ENCODE results near the gene RFX2. TPM values are rescaled to one million over a fixed set of nuclear protein-coding genes. Genes with fewer than 3 reads are reported as not detected.

Gene RFX2
- total and polyA plus RNA-seq, 2 donors from 2014 or later: 4.6 to 12.6 TPM

DNA sequence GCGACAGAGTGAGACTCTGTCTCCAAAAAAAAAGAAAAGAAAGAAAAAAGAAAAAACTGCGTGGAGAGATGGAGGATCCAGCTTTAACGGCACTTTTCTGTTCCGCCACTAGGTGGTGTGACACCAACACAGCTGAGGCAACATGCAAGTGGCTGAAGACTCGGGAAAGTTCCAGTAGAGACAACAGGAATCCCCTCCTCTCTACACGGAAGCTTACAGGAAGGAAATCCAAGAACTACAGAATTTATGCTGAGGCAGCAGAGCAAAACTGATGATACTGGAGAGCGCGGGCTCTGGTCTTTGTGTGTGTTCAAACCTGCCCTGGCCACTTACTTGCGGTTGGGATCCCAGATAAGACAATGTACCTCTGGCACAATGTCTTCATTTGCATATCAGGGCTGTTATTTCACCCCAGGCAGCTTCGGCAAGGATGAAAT, 142.3 kb downstream of the RFX2 start:
- TF ChIP-seq, protein P1, sequence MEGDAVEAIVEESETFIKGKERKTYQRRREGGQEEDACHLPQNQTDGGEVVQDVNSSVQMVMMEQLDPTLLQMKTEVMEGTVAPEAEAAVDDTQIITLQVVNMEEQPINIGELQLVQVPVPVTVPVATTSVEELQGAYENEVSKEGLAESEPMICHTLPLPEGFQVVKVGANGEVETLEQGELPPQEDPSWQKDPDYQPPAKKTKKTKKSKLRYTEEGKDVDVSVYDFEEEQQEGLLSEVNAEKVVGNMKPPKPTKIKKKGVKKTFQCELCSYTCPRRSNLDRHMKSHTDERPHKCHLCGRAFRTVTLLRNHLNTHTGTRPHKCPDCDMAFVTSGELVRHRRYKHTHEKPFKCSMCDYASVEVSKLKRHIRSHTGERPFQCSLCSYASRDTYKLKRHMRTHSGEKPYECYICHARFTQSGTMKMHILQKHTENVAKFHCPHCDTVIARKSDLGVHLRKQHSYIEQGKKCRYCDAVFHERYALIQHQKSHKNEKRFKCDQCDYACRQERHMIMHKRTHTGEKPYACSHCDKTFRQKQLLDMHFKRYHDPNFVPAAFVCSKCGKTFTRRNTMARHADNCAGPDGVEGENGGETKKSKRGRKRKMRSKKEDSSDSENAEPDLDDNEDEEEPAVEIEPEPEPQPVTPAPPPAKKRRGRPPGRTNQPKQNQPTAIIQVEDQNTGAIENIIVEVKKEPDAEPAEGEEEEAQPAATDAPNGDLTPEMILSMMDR (IDR thresholded peaks at IDR 0.05; ENCODE audit: borderline replicate concordance, extremely low read depth, insufficient read depth): peak; percentile 86
- Histone ChIP-seq H3K4me1 (ENCODE audit: control insufficient read depth in 2 of 3, insufficient read depth in 2 of 3, low read depth in 1 of 3, low read length in 3 of 3) (peaks cover 2 to 39% (median 30%) of the 10 kb centered on the region in 3 donors), H3K9ac (ENCODE audit: low read length in 3 of 3) (peak overlapping the region in 2 of 3 donors; percentile 14 to 72), H3K27me3 (ENCODE audit: control insufficient read depth, insufficient read depth, low read length) (no peaks in the 10 kb centered on the region), H3K9me3 (ENCODE audit: control insufficient read depth in 2 of 3, insufficient read depth in 1 of 3, low read length in 3 of 3) (no peaks in the 10 kb centered on the region), H3K27ac (ENCODE audit: low read depth in 2 of 2, low read length in 2 of 2) (peak overlapping the region; percentile 85 to 91), H3K4me3 (ENCODE audit: low read length in 3 of 3) (peak overlapping the region in 1 of 3 donors; percentile 27), H3K36me3 (ENCODE audit: control insufficient read depth in 2 of 3, insufficient read depth in 3 of 3, low read length in 3 of 3) (no peaks in the 10 kb centered on the region)
- intact Hi-C loops (cut with DNase I): no loop called here
- DNase-seq: peak; percentile 58 to 92 (median 79)
- FAIRE-seq: peak; percentile 51

DNA sequence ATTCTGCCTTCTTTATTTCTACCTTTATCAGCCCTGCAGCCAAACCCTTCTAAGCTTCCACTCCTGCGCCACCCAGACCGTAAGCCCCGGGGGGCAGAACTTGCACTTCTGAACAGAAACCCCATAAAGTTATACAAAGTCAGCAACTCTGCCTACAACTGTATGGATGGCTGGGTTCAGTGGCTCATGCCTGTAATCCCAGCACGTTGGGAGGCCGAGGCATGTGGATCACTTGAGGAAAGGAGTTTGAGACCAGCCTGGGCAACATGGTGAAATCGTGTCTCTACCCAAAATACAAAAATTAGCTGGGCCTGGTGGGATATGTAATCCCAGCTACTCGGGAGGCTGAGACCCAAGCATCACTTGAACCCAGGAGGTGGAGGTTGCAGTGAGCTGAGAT, 142.7 kb downstream of the RFX2 start:
- TF ChIP-seq, protein P1 (IDR thresholded peaks at IDR 0.05; ENCODE audit: borderline replicate concordance, extremely low read depth, insufficient read depth): no peak
- Histone ChIP-seq H3K4me3 (ENCODE audit: low read length in 3 of 3) (no peak overlapping the region), H3K27ac (ENCODE audit: low read depth in 2 of 2, low read length in 2 of 2) (peak overlapping the region in 1 of 2 donors; percentile 91), H3K9ac (ENCODE audit: low read length in 3 of 3) (peak overlapping the region in 1 of 3 donors; percentile 72), H3K9me3 (ENCODE audit: control insufficient read depth in 2 of 3, insufficient read depth in 1 of 3, low read length in 3 of 3) (no peaks in the 10 kb centered on the region), H3K36me3 (ENCODE audit: control insufficient read depth in 2 of 3, insufficient read depth in 3 of 3, low read length in 3 of 3) (no peaks in the 10 kb centered on the region), H3K4me1 (ENCODE audit: control insufficient read depth in 2 of 3, insufficient read depth in 2 of 3, low read depth in 1 of 3, low read length in 3 of 3) (peaks cover 2 to 41% (median 34%) of the 10 kb centered on the region in 3 donors), H3K27me3 (ENCODE audit: control insufficient read depth, insufficient read depth, low read length) (no peaks in the 10 kb centered on the region)
- intact Hi-C loops (cut with DNase I): no loop called here
- FAIRE-seq (no peak), DNase-seq (peak in 1 of 5 donors; percentile 43)

DNA sequence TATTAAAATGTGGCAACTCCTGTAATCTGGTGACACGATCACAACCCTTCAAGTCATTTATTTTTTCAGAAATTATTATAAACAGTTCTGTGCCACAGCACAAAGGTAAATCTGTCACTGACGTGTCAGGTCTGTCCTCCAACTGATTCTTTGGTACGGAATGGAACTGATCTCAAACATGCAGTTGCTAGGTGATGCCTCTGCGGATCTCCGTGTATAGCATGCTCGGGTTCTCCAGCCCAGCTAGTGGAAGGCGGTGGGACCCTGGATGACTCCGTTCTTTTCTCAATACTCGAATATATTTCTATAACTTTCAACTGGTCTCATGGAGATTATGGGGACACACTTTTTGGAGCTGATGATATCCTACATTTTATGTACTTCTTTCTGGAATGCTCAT, 143.4 kb downstream of the RFX2 start:
- no peaks in the 10 kb centered on the region for H3K27me3 ChIP-seq (ENCODE audit: control insufficient read depth, insufficient read depth, low read length)
- peaks cover 2 to 47% (median 38%) of the 10 kb centered on the region in 3 donors for H3K4me1 ChIP-seq (ENCODE audit: control insufficient read depth in 2 of 3, insufficient read depth in 2 of 3, low read depth in 1 of 3, low read length in 3 of 3)
- FAIRE-seq (no peak), DNase-seq (no peak)
- intact Hi-C loops (cut with DNase I): no loop called here
- TF ChIP-seq, protein P1 (IDR thresholded peaks at IDR 0.05; ENCODE audit: borderline replicate concordance, extremely low read depth, insufficient read depth): no peak
- peak overlapping the region in 1 of 3 donors; percentile 72 for H3K9ac ChIP-seq (ENCODE audit: low read length in 3 of 3)
- no peaks in the 10 kb centered on the region for H3K9me3 ChIP-seq (ENCODE audit: control insufficient read depth in 2 of 3, insufficient read depth in 1 of 3, low read length in 3 of 3)
- H3K36me3 ChIP-seq (ENCODE audit: control insufficient read depth in 2 of 3, insufficient read depth in 3 of 3, low read length in 3 of 3): no peaks in the 10 kb centered on the region
- no peak overlapping the region for H3K4me3 ChIP-seq (ENCODE audit: low read length in 3 of 3)
- H3K27ac ChIP-seq (ENCODE audit: low read depth in 2 of 2, low read length in 2 of 2): no peak overlapping the region

DNA sequence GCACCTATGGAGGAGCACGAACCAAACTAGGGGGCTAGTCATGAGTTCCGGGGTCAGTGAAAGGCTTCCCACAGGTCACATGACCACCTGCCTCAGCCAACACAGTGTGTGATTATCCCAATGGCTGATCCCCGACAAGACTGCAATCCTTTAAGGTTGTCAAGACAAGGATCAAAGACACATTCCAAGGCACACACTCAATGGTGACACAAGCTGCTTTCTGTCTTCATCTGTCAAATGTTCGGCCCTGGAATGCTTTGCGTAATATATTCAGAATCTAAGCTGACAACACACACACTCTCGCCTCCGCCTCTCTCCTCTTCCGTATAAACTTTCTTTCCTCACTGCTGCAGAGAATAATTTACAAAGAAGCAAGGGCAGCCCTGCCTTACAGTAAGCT, 144.1 kb downstream of the RFX2 start:
- Histone ChIP-seq H3K27me3 (ENCODE audit: control insufficient read depth, insufficient read depth, low read length) (no peaks in the 10 kb centered on the region), H3K9me3 (ENCODE audit: control insufficient read depth in 2 of 3, insufficient read depth in 1 of 3, low read length in 3 of 3) (no peaks in the 10 kb centered on the region), H3K36me3 (ENCODE audit: control insufficient read depth in 2 of 3, insufficient read depth in 3 of 3, low read length in 3 of 3) (no peaks in the 10 kb centered on the region), H3K9ac (ENCODE audit: low read length in 3 of 3) (no peak overlapping the region), H3K4me3 (ENCODE audit: low read length in 3 of 3) (no peak overlapping the region), H3K27ac (ENCODE audit: low read depth in 2 of 2, low read length in 2 of 2) (peak overlapping the region; percentile 2 to 8), H3K4me1 (ENCODE audit: control insufficient read depth in 2 of 3, insufficient read depth in 2 of 3, low read depth in 1 of 3, low read length in 3 of 3) (peaks cover 2 to 51% (median 42%) of the 10 kb centered on the region in 3 donors)
- FAIRE-seq (no peak), DNase-seq (peak in 2 of 5 donors; percentile 66 to 90)
- TF ChIP-seq, protein P1 (IDR thresholded peaks at IDR 0.05; ENCODE audit: borderline replicate concordance, extremely low read depth, insufficient read depth): no peak
- intact Hi-C loops (cut with DNase I): no loop called here

Data from kidney (tissue), 14 donors.